Vagina (tissue), 2 donors: ENCODE measurements around the gene ABCA3.

Source experiments
- POLR2A ChIP-seq, 2 donors: fragments of 450-650 bp; IDR thresholded peaks; one replicate each; pipeline ENCODE4 v1.6.1; 2017; ENCODE audit warnings: antibody characterized with exemption in 2 of 2, mild to moderate bottlenecking in 2 of 2, moderate library complexity in 2 of 2
- POLR2AphosphoS5 ChIP-seq, 2 donors: sonication (generic); formaldehyde crosslinking; IDR thresholded peaks; one replicate each; pipeline ENCODE4 v1.9.0; 2017; ENCODE audit warnings: antibody characterized with exemption in 2 of 2, mild to moderate bottlenecking in 2 of 2, low read depth in 1 of 2; ENCODE audit not compliant: insufficient read depth in 1 of 2
- TF ChIP-seq, protein P1 (sequence below), 3 experiments: fragments of 450-650 bp in 2 of 3; fragments of 200-600 bp in 1 of 3; sonication (generic) in 1 of 3; IDR thresholded peaks; one replicate each; pipeline ENCODE4 v1.5.1; 2017 to 2019; ENCODE audit warnings: antibody characterized with exemption in 3 of 3, mild to moderate bottlenecking in 2 of 3, moderate library complexity in 2 of 3

DNA sequence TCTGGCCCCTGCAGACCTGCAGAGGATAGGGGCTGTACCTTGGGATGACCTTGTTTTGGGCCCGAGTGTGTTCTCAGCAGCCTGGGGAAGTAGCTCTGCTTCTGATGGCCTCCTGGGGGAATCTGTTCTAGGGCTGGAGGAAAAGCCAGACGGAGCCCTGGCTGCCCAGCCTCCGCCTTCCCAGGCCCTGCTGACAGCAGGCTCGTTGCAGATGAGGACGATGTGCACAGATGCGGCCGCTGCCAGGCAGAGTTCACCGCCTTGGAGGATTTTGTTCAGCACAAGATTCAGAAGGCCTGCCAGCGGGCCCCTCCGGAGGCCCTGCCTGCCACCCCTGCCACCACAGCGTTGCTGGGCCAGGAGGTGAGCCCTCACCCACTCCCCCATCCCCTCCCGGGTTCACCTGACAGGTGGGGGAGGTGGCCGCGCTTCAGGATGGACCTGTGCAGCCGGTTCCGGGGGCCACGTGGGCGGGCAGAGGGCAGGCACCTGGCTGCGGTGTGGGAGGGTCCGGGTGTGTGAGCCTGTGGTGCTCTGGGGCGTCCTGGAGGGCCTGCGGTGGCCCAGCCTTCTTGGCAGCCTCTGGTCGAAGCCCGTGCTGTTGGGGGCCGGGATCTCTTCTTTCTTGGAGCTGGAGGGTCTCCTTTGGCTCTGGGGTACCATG lies 112.2 kb downstream of the ABCA3 start:
- TF ChIP-seq, protein P1, sequence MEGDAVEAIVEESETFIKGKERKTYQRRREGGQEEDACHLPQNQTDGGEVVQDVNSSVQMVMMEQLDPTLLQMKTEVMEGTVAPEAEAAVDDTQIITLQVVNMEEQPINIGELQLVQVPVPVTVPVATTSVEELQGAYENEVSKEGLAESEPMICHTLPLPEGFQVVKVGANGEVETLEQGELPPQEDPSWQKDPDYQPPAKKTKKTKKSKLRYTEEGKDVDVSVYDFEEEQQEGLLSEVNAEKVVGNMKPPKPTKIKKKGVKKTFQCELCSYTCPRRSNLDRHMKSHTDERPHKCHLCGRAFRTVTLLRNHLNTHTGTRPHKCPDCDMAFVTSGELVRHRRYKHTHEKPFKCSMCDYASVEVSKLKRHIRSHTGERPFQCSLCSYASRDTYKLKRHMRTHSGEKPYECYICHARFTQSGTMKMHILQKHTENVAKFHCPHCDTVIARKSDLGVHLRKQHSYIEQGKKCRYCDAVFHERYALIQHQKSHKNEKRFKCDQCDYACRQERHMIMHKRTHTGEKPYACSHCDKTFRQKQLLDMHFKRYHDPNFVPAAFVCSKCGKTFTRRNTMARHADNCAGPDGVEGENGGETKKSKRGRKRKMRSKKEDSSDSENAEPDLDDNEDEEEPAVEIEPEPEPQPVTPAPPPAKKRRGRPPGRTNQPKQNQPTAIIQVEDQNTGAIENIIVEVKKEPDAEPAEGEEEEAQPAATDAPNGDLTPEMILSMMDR (IDR thresholded peaks at IDR 0.05), result no peak
- TF ChIP-seq POLR2A (IDR thresholded peaks at IDR 0.05), result no peak
- no peak for TF ChIP-seq POLR2AphosphoS5 (IDR thresholded peaks at IDR 0.05; ENCODE audit: insufficient read depth in 1 of 2, low read depth in 1 of 2)
